Thoracic aorta (tissue), 2 donors: ENCODE results near the gene AKT2. TPM values are rescaled to one million over a fixed set of nuclear protein-coding genes. Genes with fewer than 3 reads are reported as not detected.

ENCODE experiments used
- ATAC-seq: fragments of 150-250 bp; one replicate; pipeline ENCODE4 v1.8.0; 2017; ENCODE audit warnings: low read depth; ENCODE audit not compliant: insufficient number of reproducible peaks, low FRiP score
- DNase-seq: peaks from one replicate; pipeline ENCODE4 v3.0.0-alpha.2; 2020; ENCODE audit warnings: low spot score
- H3K27ac ChIP-seq, 2 donors: fragments of 200-600 bp; sonication (generic); 1 replicate in 1 of 2; 2 replicates in 1 of 2; pipeline ENCODE4 v1.5.1; 2016; ENCODE audit warnings: mild to moderate bottlenecking in 2 of 2, moderate library complexity in 2 of 2
- H3K27me3 ChIP-seq: fragments of 200-600 bp; sonication (generic); replicated peaks from 2 replicates; pipeline ENCODE4 v1.6.0; 2016; ENCODE audit warnings: mild to moderate bottlenecking; ENCODE audit not compliant: insufficient read depth
- H3K36me3 ChIP-seq: fragments of 200-600 bp; sonication (generic); one replicate; pipeline ENCODE4 v1.5.1; 2016
- H3K4me1 ChIP-seq, 2 donors: fragments of 200-600 bp; sonication (generic); 1 replicate in 1 of 2; 2 replicates in 1 of 2; pipeline versions ENCODE4 v1.5.1 to v1.6.0; 2016; ENCODE audit warnings: low read depth in 2 of 2, mild to moderate bottlenecking in 1 of 2; ENCODE audit not compliant: control insufficient read depth in 1 of 2
- H3K4me3 ChIP-seq: fragments of 200-600 bp; sonication (generic); 2 replicates; pipeline ENCODE4 v1.5.1; 2016; ENCODE audit warnings: mild to moderate bottlenecking
- H3K9me3 ChIP-seq: fragments of 200-600 bp; sonication (generic); 2 replicates; pipeline ENCODE4 v1.5.1; 2016
- total RNA-seq, 2 donors: library from RNA; depleted of rRNA; stranded (reverse); fragments of >200 nt; gene quantifications; one replicate each; pipeline versions ENCODE4 v1.1.0 to v1.2.3, GENCODE V29; 2016
- TF ChIP-seq, protein P1 (sequence below): fragments of 200-600 bp; sonication (generic); IDR thresholded peaks from one replicate; pipeline ENCODE4 v1.5.1; 2019; ENCODE audit warnings: antibody characterized with exemption

AKT2 gene
- total RNA-seq, 2 donors from 2014 or later: 94.5 to 138 TPM

GRCh38 chr19:40251244-40251643 is 33.9 kb downstream of the AKT2 start:
- TF ChIP-seq, protein P1, sequence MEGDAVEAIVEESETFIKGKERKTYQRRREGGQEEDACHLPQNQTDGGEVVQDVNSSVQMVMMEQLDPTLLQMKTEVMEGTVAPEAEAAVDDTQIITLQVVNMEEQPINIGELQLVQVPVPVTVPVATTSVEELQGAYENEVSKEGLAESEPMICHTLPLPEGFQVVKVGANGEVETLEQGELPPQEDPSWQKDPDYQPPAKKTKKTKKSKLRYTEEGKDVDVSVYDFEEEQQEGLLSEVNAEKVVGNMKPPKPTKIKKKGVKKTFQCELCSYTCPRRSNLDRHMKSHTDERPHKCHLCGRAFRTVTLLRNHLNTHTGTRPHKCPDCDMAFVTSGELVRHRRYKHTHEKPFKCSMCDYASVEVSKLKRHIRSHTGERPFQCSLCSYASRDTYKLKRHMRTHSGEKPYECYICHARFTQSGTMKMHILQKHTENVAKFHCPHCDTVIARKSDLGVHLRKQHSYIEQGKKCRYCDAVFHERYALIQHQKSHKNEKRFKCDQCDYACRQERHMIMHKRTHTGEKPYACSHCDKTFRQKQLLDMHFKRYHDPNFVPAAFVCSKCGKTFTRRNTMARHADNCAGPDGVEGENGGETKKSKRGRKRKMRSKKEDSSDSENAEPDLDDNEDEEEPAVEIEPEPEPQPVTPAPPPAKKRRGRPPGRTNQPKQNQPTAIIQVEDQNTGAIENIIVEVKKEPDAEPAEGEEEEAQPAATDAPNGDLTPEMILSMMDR: no peak
- H3K9me3 ChIP-seq: no peaks in the 10 kb centered on the region
- H3K27ac ChIP-seq: no peak overlapping the region
- DNase-seq (no peak), ATAC-seq (no peak)
- H3K27me3 ChIP-seq: no peaks in the 10 kb centered on the region
- no peak overlapping the region for H3K4me3 ChIP-seq
- no peaks in the 10 kb centered on the region for H3K4me1 ChIP-seq
- peaks cover 22% of the 10 kb centered on the region for H3K36me3 ChIP-seq

GRCh38 chr19:40249781-40250180 is 35.4 kb downstream of the AKT2 start:
- TF ChIP-seq, protein P1: no peak
- Histone ChIP-seq H3K4me3 (no peak overlapping the region), H3K9me3 (no peaks in the 10 kb centered on the region), H3K27ac (no peak overlapping the region), H3K27me3 (no peaks in the 10 kb centered on the region), H3K4me1 (no peaks in the 10 kb centered on the region), H3K36me3 (peaks cover 13% of the 10 kb centered on the region)
- ATAC-seq (no peak), DNase-seq (no peak)

DNA sequence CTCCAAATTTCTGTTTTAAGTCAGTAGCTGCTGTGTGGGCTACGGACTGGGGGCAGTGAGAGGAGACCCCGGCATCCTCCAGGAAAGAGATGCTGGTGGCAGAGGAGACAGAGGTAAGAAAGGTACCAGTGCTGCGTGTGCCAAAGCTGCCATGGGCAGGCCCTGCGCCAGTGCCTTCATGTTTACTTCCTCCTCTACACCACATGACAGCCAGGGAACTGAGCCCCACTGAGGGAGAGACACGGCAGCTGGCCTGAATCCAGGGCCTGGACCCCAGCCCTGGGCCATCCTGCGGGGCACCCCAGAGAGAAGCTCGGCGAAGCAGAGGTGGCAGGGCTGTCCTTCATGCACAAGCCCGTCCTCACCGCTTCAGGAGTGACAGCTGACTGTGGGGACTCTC is 35.9 kb downstream of the AKT2 start:
- no peak overlapping the region for H3K4me3 ChIP-seq
- TF ChIP-seq, protein P1: no peak
- no peak for ATAC-seq
- H3K27me3 ChIP-seq: no peaks in the 10 kb centered on the region
- H3K27ac ChIP-seq: no peak overlapping the region
- H3K36me3 ChIP-seq: peaks cover 7% of the 10 kb centered on the region
- no peaks in the 10 kb centered on the region for H3K9me3 ChIP-seq
- no peaks in the 10 kb centered on the region for H3K4me1 ChIP-seq
- DNase-seq: no peak

- Histone ChIP-seq H3K4me3 (no peak overlapping the region), H3K9me3 (no peaks in the 10 kb centered on the region), H3K4me1 (peaks cover 0 to under 1% of the 10 kb centered on the region in 2 donors), H3K27me3 (no peaks in the 10 kb centered on the region), H3K27ac (no peak overlapping the region), H3K36me3 (peaks cover 5% of the 10 kb centered on the region)
- TF ChIP-seq, protein P1: no peak
- DNase-seq (no peak), ATAC-seq (no peak)
These were observed 37.3 kb downstream of the AKT2 start for GRCh38 chr19:40247735-40248262.

DNA sequence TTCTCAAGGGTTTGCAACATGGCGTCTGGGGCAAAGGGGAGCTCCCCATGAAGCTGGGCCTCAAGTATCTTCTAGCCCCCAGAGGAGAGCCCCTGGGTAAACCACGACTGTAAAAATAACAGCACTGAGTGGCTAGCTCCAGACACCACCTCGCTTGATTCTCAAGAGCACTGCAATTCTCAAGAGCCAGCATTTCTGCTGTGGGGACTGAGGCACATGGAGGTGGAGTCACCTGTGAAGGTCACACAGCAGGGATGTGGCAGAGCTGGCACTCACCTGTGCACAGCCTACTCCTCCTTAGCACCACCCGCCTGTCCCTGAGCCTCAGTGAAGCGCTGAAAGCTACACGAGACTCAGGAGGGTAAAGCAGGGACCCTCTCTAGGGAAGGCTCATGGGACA is 38.0 kb downstream of the AKT2 start:
- TF ChIP-seq, protein P1: no peak

More for the DNA sequence above, 38.0 kb downstream of the AKT2 start:
- no peak overlapping the region for H3K27ac ChIP-seq
- H3K27me3 ChIP-seq: no peaks in the 10 kb centered on the region
- H3K9me3 ChIP-seq: no peaks in the 10 kb centered on the region
- no peak for DNase-seq
- ATAC-seq: no peak
- H3K36me3 ChIP-seq: peaks cover 5% of the 10 kb centered on the region
- peaks cover 0 to 7% of the 10 kb centered on the region in 2 donors for H3K4me1 ChIP-seq
- no peak overlapping the region for H3K4me3 ChIP-seq
